Ovary (tissue), 3 donors: ENCODE measurements around the gene SYNJ1.

Experiments used
- CTCF ChIP-seq, 3 donors: fragments of 450-650 bp in 2 of 3; fragments of 200-600 bp in 1 of 3; IDR thresholded peaks; one replicate each; pipeline versions ENCODE4 v1.5.1 to v1.8.0; 2016 to 2022; ENCODE audit warnings: antibody characterized with exemption in 3 of 3, mild to moderate bottlenecking in 1 of 3
- POLR2A ChIP-seq: fragments of 450-650 bp; IDR thresholded peaks from one replicate; pipeline ENCODE4 v1.6.1; 2017; ENCODE audit warnings: antibody characterized with exemption, mild to moderate bottlenecking, moderate library complexity
- donor health status: DM: no; HTN: no; CAD: no.

- no peak for TF ChIP-seq CTCF (IDR thresholded peaks at IDR 0.05)
- no peak for TF ChIP-seq POLR2A
Measured at GRCh38 chr21:32585970-32586369, 141.8 kb downstream of the SYNJ1 start.
